Measurements from ENCODE around the gene ACP7.

- no peak for TF ChIP-seq POLR2A (IDR thresholded peaks at IDR 0.05; ENCODE audit: low read length)
- no peak for TF ChIP-seq GATA1 (IDR thresholded peaks at IDR 0.05; ENCODE audit: low read depth, low read length)
These were observed 47.6 kb upstream of the ACP7 start for GRCh38 chr19:39036581-39036980.

Measured in erythroblast (primary cell).